SK-N-SH (cell line): ENCODE results near the gene TET1.

Experiments
- CTCF ChIP-seq: fragments of 200-600 bp; sonication (generic); IDR thresholded peaks from 2 replicates; pipeline ENCODE4 v1.6.1; 2017; ENCODE audit warnings: antibody characterized with exemption, mild to moderate bottlenecking, moderate library complexity
- GABPA ChIP-seq: IDR thresholded peaks from 2 replicates; pipeline ENCODE4 v1.4.0; 2012; ENCODE audit warnings: low read depth, mild to moderate bottlenecking
- GATA2 ChIP-seq: sonication (generic); formaldehyde crosslinking; IDR thresholded peaks from 2 replicates; pipeline ENCODE4 v1.5.0; 2020; ENCODE audit warnings: mild to moderate bottlenecking, missing genetic modification reagents
- JUND ChIP-seq: IDR thresholded peaks from 2 replicates; pipeline ENCODE4 v1.4.0; 2012
- MAX ChIP-seq: IDR thresholded peaks from 2 replicates; pipeline ENCODE4 v1.4.0; 2012; ENCODE audit warnings: low read depth
- MXI1 ChIP-seq: IDR thresholded peaks from 2 replicates; pipeline ENCODE4 v1.6.1; 2012; ENCODE audit warnings: mild to moderate bottlenecking, low read depth, low read length, improper control_type of control experiment
- POLR2AphosphoS5 ChIP-seq: IDR thresholded peaks from 2 replicates; pipeline ENCODE4 v1.6.1; 2012; ENCODE audit warnings: low read depth, low read length
- RCOR1 ChIP-seq: fragments of 150-350 bp; IDR thresholded peaks from 2 replicates; pipeline ENCODE4 v1.6.1; 2017; ENCODE audit warnings: antibody characterized with exemption, low read length
- REST ChIP-seq: IDR thresholded peaks from 2 replicates; pipeline ENCODE4 v1.6.1; 2012; ENCODE audit warnings: mild to moderate bottlenecking, low read depth, low read length, moderate library complexity
- SIN3A ChIP-seq: IDR thresholded peaks from 2 replicates; pipeline ENCODE4 v1.6.1; 2012; ENCODE audit warnings: low read depth, mild to moderate bottlenecking, low read length, moderate library complexity, borderline replicate concordance
- SMC3 ChIP-seq: IDR thresholded peaks from 2 replicates; pipeline ENCODE4 v1.6.1; 2012; ENCODE audit warnings: low read depth, low read length, improper control_type of control experiment
- TEAD4 ChIP-seq: IDR thresholded peaks from 2 replicates; pipeline ENCODE4 v1.4.0; 2012; ENCODE audit warnings: mild to moderate bottlenecking, borderline replicate concordance; ENCODE audit not compliant: insufficient read depth
- USF1 ChIP-seq: IDR thresholded peaks from 2 replicates; pipeline ENCODE4 v1.4.0; 2012; ENCODE audit warnings: low read depth, borderline replicate concordance
- YY1 ChIP-seq: IDR thresholded peaks from 2 replicates; pipeline ENCODE4 v1.4.0; 2012; ENCODE audit warnings: low read depth, mild to moderate bottlenecking

GRCh38 chr10:68604441-68604840 is 44.3 kb downstream of the TET1 start:
- TF ChIP-seq SMC3, result no peak
- TF ChIP-seq GABPA, result no peak
- TF ChIP-seq SIN3A, result no peak
- no peak for TF ChIP-seq MXI1
- no peak for TF ChIP-seq CTCF
- TF ChIP-seq TEAD4, result no peak
- no peak for TF ChIP-seq REST
- no peak for TF ChIP-seq RCOR1
- TF ChIP-seq USF1, result no peak
- TF ChIP-seq GATA2 (CRISPR knock-in tag), result no peak
- no peak for TF ChIP-seq YY1
- TF ChIP-seq MAX, result no peak
- TF ChIP-seq JUND, result no peak
- TF ChIP-seq POLR2AphosphoS5, result no peak
